Subcutaneous adipose tissue (tissue), 4 donors: Measurements from ENCODE around the gene PGBD1. TPM values are rescaled to one million over a fixed set of nuclear protein-coding genes. Genes with fewer than 3 reads are reported as not detected.

Experiments
- total RNA-seq, 4 donors: library from RNA; depleted of rRNA; stranded (reverse); fragments of >200 nt; gene quantifications; one replicate each; pipeline ENCODE4 v1.1.0, GENCODE V29; 2016
- TF ChIP-seq, protein P1 (sequence below): fragments of 450-650 bp; IDR thresholded peaks from one replicate; pipeline ENCODE4 v1.5.1; 2016; ENCODE audit warnings: low read depth, mild to moderate bottlenecking, control low read depth, antibody characterized with exemption, moderate library complexity

Gene PGBD1
- total RNA-seq, 4 donors from 2014 or later = 2.1 to 5.3 (median 3.7) TPM

DNA sequence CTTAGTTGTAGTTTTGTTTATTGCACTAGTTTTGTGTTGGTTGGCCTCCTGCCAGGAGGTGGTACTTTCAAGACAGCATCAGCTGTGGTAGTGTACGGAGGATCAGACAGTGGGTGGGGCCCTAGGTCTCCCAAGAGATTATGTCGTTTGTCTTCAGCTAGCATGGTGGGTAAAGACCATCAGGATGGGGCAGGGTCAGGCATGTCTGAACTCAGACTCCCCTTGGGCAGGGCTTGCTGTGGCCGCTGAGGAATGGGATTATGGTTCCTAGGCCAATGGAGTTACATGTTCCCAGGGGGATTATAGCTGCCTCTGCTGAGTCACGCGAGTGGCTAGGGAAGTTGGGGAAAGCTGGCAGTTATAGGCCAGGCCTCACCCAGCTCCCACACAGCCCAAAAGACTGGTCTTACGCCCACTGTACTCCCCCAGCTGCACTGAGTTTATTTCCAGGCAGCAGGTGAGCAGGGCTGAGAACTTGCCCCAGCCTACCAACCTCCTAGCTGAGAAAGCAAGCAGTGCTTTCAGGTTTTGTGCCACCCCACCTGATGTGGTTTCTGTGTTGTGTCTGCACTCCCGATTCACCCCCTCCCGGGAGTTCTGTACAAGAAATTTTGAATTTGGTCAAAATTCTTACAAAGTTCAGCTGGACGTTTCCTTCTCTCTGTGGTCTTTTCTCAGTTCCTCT is 29.9 kb downstream of the PGBD1 start:
- TF ChIP-seq, protein P1, sequence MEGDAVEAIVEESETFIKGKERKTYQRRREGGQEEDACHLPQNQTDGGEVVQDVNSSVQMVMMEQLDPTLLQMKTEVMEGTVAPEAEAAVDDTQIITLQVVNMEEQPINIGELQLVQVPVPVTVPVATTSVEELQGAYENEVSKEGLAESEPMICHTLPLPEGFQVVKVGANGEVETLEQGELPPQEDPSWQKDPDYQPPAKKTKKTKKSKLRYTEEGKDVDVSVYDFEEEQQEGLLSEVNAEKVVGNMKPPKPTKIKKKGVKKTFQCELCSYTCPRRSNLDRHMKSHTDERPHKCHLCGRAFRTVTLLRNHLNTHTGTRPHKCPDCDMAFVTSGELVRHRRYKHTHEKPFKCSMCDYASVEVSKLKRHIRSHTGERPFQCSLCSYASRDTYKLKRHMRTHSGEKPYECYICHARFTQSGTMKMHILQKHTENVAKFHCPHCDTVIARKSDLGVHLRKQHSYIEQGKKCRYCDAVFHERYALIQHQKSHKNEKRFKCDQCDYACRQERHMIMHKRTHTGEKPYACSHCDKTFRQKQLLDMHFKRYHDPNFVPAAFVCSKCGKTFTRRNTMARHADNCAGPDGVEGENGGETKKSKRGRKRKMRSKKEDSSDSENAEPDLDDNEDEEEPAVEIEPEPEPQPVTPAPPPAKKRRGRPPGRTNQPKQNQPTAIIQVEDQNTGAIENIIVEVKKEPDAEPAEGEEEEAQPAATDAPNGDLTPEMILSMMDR = no peak

DNA sequence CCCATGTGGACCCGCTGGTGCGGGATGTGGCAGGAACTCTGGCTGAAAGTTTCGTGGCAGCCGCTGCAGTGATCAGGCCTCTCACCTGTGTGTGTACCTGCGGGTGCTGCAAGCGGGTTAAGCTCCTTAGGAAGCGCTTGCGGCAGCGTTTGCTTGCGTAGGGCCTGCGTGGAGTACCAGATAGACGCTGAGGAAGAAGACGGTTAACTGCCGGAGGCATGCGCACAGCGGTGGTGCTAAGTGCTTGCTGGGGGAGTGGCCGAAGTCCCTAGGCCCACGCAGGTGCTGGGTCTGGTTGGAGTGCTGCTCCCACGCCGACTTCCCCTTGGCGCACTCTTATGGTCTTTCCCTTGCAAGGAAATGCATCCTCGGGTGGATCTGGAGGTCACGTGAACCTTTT is 31.6 kb downstream of the PGBD1 start:
- TF ChIP-seq, protein P1 = no peak

DNA sequence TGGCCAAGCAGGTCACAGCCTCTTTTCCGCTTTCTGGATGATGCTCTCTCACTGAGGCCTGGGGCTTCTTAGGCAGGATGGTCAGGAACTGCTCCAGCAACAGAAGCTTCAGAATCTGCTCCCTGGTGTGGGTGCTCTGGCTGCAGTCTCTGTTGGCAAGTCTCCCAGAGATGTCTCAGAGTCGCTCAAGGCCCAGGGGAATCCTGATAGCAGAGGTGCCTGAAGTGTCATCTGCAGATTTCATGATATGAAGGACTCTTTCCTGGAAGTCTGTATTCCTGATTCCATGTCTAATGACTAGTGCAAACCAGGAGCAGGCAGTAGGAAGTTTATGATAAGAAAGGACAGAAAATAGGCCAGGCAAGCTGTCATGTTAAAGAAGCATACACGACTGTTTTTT is 34.3 kb downstream of the PGBD1 start:
- TF ChIP-seq, protein P1 = no peak

DNA sequence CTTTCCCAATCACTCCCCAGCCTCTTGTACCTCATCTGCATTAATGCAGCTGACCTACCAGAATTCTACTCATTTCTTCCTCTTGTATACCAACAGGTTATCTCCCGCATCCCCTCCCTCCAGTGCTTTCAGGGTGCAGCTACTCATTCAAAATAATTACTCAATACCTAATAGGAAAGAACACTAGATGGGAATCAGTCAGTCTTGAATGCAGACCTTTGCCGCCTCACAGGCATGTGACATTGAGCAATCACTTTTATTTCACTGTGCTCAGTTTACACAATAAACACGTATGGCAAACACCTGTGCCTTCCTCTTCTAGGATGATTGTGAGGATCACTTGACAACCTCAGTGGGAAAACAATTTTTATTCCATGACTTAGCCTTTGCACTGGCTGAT is 41.3 kb downstream of the PGBD1 start:
- TF ChIP-seq, protein P1 = no peak

DNA sequence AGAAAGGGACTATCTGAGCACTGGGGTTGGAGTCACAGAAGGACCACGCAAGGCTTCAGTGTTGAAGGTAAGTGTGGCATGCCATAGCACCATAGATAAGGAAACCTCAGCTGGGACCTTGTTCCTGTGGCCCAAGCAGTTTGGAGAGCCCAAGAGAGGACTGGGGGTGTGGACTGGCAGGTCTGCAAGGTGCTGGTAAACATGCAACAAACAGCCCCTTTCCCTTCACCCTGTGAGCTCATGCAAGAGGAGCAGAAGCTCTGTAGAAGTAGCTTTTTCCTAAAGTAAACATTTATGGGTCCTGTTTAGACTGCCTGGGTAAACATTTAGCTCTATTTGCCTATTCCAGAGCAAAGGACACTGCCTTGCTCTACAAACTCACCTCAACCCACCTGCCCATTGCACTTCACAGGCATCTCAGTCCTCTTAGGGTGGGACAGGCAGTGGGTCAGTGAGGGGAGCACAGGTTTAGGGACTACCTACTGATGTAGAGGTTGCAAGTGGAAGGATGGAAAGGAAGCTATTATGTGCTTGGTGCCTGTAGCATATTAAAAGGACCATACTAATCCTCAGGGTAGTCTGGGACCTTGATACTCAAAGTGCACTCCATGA is 42.5 kb downstream of the PGBD1 start:
- TF ChIP-seq, protein P1 = no peak

DNA sequence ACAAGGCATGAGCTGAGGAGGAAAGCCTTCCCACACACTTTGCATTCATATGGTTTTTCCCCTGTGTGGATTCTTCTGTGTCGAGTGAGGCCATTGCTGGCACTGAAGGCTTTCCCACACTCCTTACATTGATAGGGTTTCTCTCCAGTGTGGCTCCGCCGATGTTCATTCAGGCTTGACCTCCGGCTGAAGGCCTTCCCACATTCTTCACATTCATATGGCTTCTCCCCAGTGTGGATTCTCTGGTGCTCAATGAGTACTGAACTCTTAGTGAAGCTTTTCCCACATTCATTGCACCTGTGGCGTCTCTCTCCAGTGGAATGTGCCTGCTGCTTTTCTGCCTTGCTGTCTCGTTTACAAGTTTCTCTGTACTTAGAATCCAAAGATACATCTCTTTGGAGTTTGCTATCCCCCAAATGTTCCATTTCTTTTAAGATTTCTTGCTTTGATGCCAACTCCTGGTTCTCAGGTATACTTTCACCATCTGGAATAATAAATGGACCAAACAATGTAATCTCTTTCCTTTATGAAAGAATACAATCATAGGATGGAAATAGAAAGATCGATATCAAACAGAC is 45.1 kb downstream of the PGBD1 start:
- TF ChIP-seq, protein P1 = no peak

DNA sequence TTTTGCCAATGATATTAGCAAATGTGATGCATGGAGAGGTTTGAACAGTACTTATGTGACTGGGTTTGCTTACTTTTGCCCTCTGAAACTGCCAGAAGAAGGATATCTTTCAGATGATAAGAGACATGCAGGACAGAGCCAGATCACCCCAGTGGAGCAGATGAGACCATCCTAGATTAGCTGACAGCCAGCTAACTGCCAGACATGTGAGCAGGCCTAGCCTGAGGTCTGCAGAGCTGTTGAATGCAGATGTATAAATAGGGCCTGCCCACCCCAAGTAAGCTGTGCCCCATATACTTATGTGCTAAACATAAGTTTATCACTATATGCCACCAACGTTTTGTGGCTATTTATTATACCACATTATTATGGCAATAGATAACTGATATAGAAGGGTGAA is 48.7 kb downstream of the PGBD1 start:
- TF ChIP-seq, protein P1 = no peak
